ENCODE data around the gene MYH15. TPM values are rescaled to one million over a fixed set of nuclear protein-coding genes. Genes with fewer than 3 reads are reported as not detected.

The MYH15 gene
- total RNA-seq, 1 donor from 2014 or later, result 0.23 TPM

- no peak for DNase-seq (ENCODE audit: low spot score)
- H3K4me1 Mint-ChIP-seq (ENCODE audit: unreplicated experiment), result no peaks in the 10 kb centered on the region
- no peak overlapping the region for H3K4me3 Mint-ChIP-seq (ENCODE audit: unreplicated experiment)
- no peak overlapping the region for H3K27ac Mint-ChIP-seq (ENCODE audit: unreplicated experiment)
- H3K36me3 Mint-ChIP-seq (ENCODE audit: low read depth, unreplicated experiment), result peaks cover 3% of the 10 kb centered on the region
- H3K27me3 Mint-ChIP-seq (ENCODE audit: unreplicated experiment), result no peaks in the 10 kb centered on the region
- H3K9me3 Mint-ChIP-seq (ENCODE audit: unreplicated experiment), result no peaks in the 10 kb centered on the region
- TF ChIP-seq CTCF (IDR thresholded peaks at IDR 0.05; ENCODE audit: unreplicated experiment), result no peak
Observed at GRCh38 chr3:108450444-108450843, 60.0 kb downstream of the MYH15 start.

- Mint-ChIP-seq H3K27ac (ENCODE audit: unreplicated experiment) (no peak overlapping the region), H3K9me3 (ENCODE audit: unreplicated experiment) (no peaks in the 10 kb centered on the region), H3K4me3 (ENCODE audit: unreplicated experiment) (no peak overlapping the region), H3K4me1 (ENCODE audit: unreplicated experiment) (no peaks in the 10 kb centered on the region), H3K36me3 (ENCODE audit: low read depth, unreplicated experiment) (peaks cover 3% of the 10 kb centered on the region), H3K27me3 (ENCODE audit: unreplicated experiment) (no peaks in the 10 kb centered on the region)
- DNase-seq (ENCODE audit: low spot score), result no peak
- TF ChIP-seq CTCF (IDR thresholded peaks at IDR 0.05; ENCODE audit: unreplicated experiment), result no peak
Observed at GRCh38 chr3:108448593-108448992, 61.8 kb downstream of the MYH15 start.

GRCh38 chr3:108447096-108447847 is 63.1 kb downstream of the MYH15 start:
- DNase-seq (ENCODE audit: low spot score), result no peak
- Mint-ChIP-seq H3K27ac (ENCODE audit: unreplicated experiment) (no peak overlapping the region), H3K9me3 (ENCODE audit: unreplicated experiment) (no peaks in the 10 kb centered on the region), H3K27me3 (ENCODE audit: unreplicated experiment) (no peaks in the 10 kb centered on the region), H3K36me3 (ENCODE audit: low read depth, unreplicated experiment) (peaks cover 3% of the 10 kb centered on the region), H3K4me1 (ENCODE audit: unreplicated experiment) (no peaks in the 10 kb centered on the region), H3K4me3 (ENCODE audit: unreplicated experiment) (no peak overlapping the region)
- no peak for TF ChIP-seq CTCF (IDR thresholded peaks at IDR 0.05; ENCODE audit: unreplicated experiment)

- Mint-ChIP-seq H3K4me1 (ENCODE audit: unreplicated experiment) (no peaks in the 10 kb centered on the region), H3K36me3 (ENCODE audit: low read depth, unreplicated experiment) (peaks cover 3% of the 10 kb centered on the region), H3K9me3 (ENCODE audit: unreplicated experiment) (no peaks in the 10 kb centered on the region), H3K4me3 (ENCODE audit: unreplicated experiment) (no peak overlapping the region), H3K27me3 (ENCODE audit: unreplicated experiment) (no peaks in the 10 kb centered on the region), H3K27ac (ENCODE audit: unreplicated experiment) (no peak overlapping the region)
- TF ChIP-seq CTCF (IDR thresholded peaks at IDR 0.05; ENCODE audit: unreplicated experiment), result no peak
- DNase-seq (ENCODE audit: low spot score), result no peak
Observed at GRCh38 chr3:108442281-108442680, 68.1 kb downstream of the MYH15 start.

GRCh38 chr3:108441518-108441917 is 68.9 kb downstream of the MYH15 start:
- Mint-ChIP-seq H3K27me3 (ENCODE audit: unreplicated experiment) (no peaks in the 10 kb centered on the region), H3K27ac (ENCODE audit: unreplicated experiment) (no peak overlapping the region), H3K9me3 (ENCODE audit: unreplicated experiment) (no peaks in the 10 kb centered on the region), H3K4me3 (ENCODE audit: unreplicated experiment) (no peak overlapping the region), H3K4me1 (ENCODE audit: unreplicated experiment) (no peaks in the 10 kb centered on the region), H3K36me3 (ENCODE audit: low read depth, unreplicated experiment) (no peaks in the 10 kb centered on the region)
- TF ChIP-seq CTCF (IDR thresholded peaks at IDR 0.05; ENCODE audit: unreplicated experiment), result no peak
- no peak for DNase-seq (ENCODE audit: low spot score)
